Measurements from ENCODE around the gene IL11RA. TPM values are rescaled to one million over a fixed set of nuclear protein-coding genes. Genes with fewer than 3 reads are reported as not detected.

IL11RA gene
- total RNA-seq, 1 donor from 2014 or later = 22.2 TPM

DNA sequence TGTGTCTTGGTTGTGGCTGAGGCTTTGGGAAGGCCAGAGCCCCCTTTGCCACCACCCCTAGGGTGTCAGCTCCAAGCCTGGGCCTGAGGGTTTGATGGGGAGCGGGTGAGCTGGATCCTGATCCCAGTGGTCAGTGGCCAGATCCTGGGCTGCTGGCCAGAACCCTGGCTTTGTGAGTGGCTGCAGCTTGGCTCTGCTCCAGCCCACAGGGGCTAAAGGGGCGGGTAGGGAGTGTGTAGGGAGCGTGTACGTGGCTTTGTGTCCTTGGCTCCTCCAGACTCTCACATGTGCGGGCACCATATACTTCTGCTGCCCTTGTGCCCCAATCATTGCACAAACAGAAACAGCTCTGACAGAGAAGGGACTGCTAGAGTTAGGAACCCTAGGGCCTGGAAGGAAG is 1.2 kb upstream of the IL11RA start:
- H3K9ac ChIP-seq (ENCODE audit: low read length) = no peak overlapping the region
- H3K9me3 ChIP-seq (ENCODE audit: insufficient read depth, low read depth, low read length) = no peaks in the 10 kb centered on the region
- peaks cover 42% of the 10 kb centered on the region for H3K4me1 ChIP-seq (ENCODE audit: insufficient read depth, low read length)
- H3K4me3 Mint-ChIP-seq (ENCODE audit: unreplicated experiment) = peak overlapping the region; percentile 34
- H3K27ac ChIP-seq (ENCODE audit: low read depth, low read length) = no peak overlapping the region
- H3K4me3 ChIP-seq (ENCODE audit: insufficient read depth, low read depth, low read length) = no peak overlapping the region
- no peaks in the 10 kb centered on the region for H3K36me3 ChIP-seq (ENCODE audit: insufficient read depth, low read length)
- peaks cover 40% of the 10 kb centered on the region for H3K4me1 Mint-ChIP-seq (ENCODE audit: low read depth, unreplicated experiment)
- peaks cover 4% of the 10 kb centered on the region for H4K20me1 ChIP-seq (ENCODE audit: insufficient read depth, low read length)
- no peaks in the 10 kb centered on the region for H3K27me3 ChIP-seq (ENCODE audit: insufficient read depth, low read length)
- peak overlapping the region; percentile 18 for H3K27ac Mint-ChIP-seq (ENCODE audit: unreplicated experiment)
- no peak overlapping the region for H2AFZ ChIP-seq (ENCODE audit: low read depth, low read length)
- peaks cover 8% of the 10 kb centered on the region for H3K79me2 ChIP-seq (ENCODE audit: insufficient read depth, low read length)
- DNase-seq (ENCODE audit: low read depth) (no peak), FAIRE-seq (no peak)
- H3K4me2 ChIP-seq (ENCODE audit: low read length) = no peak overlapping the region
- no peaks in the 10 kb centered on the region for H3K9me3 Mint-ChIP-seq (ENCODE audit: unreplicated experiment)
- no peak for TF ChIP-seq EZH2 (IDR thresholded peaks at IDR 0.05; ENCODE audit: insufficient read depth, low read length)
- TF ChIP-seq, protein P1, sequence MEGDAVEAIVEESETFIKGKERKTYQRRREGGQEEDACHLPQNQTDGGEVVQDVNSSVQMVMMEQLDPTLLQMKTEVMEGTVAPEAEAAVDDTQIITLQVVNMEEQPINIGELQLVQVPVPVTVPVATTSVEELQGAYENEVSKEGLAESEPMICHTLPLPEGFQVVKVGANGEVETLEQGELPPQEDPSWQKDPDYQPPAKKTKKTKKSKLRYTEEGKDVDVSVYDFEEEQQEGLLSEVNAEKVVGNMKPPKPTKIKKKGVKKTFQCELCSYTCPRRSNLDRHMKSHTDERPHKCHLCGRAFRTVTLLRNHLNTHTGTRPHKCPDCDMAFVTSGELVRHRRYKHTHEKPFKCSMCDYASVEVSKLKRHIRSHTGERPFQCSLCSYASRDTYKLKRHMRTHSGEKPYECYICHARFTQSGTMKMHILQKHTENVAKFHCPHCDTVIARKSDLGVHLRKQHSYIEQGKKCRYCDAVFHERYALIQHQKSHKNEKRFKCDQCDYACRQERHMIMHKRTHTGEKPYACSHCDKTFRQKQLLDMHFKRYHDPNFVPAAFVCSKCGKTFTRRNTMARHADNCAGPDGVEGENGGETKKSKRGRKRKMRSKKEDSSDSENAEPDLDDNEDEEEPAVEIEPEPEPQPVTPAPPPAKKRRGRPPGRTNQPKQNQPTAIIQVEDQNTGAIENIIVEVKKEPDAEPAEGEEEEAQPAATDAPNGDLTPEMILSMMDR (IDR thresholded peaks at IDR 0.05; ENCODE audit: insufficient read depth, low read depth, low read length) = no peak
- H3K36me3 Mint-ChIP-seq (ENCODE audit: low read depth, unreplicated experiment) = peaks cover 6% of the 10 kb centered on the region
- peaks cover 2% of the 10 kb centered on the region for H3K27me3 Mint-ChIP-seq (ENCODE audit: low read depth, unreplicated experiment)

DNA sequence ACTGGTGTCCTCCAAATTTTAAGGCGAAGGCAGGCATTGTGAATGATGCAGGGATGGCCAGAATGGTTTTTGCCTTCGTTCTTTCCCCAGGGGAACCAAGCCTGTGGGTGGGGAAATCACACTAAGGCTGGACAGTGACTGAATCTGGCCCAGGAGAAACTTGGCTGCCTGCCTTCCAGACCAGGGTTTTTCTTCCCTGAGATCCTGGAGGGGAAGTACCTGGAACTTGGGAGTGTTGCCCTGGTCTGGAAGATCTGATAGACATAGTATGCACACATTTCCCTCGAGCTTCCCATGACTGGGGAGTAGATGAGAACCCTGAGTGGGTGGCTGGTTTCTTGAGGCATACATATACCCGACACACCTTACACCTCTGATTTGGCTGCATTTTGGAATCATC is 664 bp upstream of the IL11RA start:
- Mint-ChIP-seq H3K27me3 (ENCODE audit: low read depth, unreplicated experiment) (peaks cover 3% of the 10 kb centered on the region), H3K4me3 (ENCODE audit: unreplicated experiment) (peak overlapping the region; percentile 87), H3K27ac (ENCODE audit: unreplicated experiment) (no peak overlapping the region), H3K36me3 (ENCODE audit: low read depth, unreplicated experiment) (peaks cover 7% of the 10 kb centered on the region), H3K9me3 (ENCODE audit: unreplicated experiment) (no peaks in the 10 kb centered on the region), H3K4me1 (ENCODE audit: low read depth, unreplicated experiment) (peaks cover 40% of the 10 kb centered on the region)
- H3K79me2 ChIP-seq (ENCODE audit: insufficient read depth, low read length) = peaks cover 8% of the 10 kb centered on the region
- H4K20me1 ChIP-seq (ENCODE audit: insufficient read depth, low read length) = peaks cover 4% of the 10 kb centered on the region
- H3K4me1 ChIP-seq (ENCODE audit: insufficient read depth, low read length) = peaks cover 38% of the 10 kb centered on the region
- DNase-seq (ENCODE audit: low read depth) = peak; percentile 33
- H3K4me2 ChIP-seq (ENCODE audit: low read length) = peak overlapping the region; percentile 86
- no peak for TF ChIP-seq EZH2 (IDR thresholded peaks at IDR 0.05; ENCODE audit: insufficient read depth, low read length)
- TF ChIP-seq, protein P1 (IDR thresholded peaks at IDR 0.05; ENCODE audit: insufficient read depth, low read depth, low read length) = no peak
- FAIRE-seq = no peak
- H3K27me3 ChIP-seq (ENCODE audit: insufficient read depth, low read length) = no peaks in the 10 kb centered on the region
- peak overlapping the region; percentile 49 for H3K4me3 ChIP-seq (ENCODE audit: insufficient read depth, low read depth, low read length)
- H3K9ac ChIP-seq (ENCODE audit: low read length) = peak overlapping the region; percentile 60
- no peaks in the 10 kb centered on the region for H3K36me3 ChIP-seq (ENCODE audit: insufficient read depth, low read length)
- no peaks in the 10 kb centered on the region for H3K9me3 ChIP-seq (ENCODE audit: insufficient read depth, low read depth, low read length)
- no peak overlapping the region for H3K27ac ChIP-seq (ENCODE audit: low read depth, low read length)
- peak overlapping the region; percentile 69 for H2AFZ ChIP-seq (ENCODE audit: low read depth, low read length)

DNA sequence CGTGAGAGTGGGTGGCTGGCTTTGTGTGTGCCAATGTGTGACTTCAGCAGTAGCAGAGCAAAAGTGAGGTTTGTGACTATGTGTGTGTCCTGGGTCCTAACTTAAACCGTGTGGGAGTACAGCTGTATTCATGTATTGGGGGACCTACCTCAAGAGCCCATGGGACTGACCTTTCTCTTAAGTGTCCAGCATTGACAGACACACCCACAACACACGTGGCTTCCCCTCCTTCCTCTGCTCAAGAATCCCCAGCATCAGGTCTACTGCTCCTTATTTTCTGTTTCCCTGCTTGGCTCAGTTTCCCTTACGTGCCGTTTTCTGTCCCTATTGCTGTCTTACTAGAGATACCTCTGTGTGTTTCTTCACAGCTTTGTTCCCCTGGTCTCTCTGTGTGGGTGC is 616 bp downstream of the IL11RA start:
- Histone ChIP-seq H3K4me3 (ENCODE audit: insufficient read depth, low read depth, low read length) (peak overlapping the region; percentile 49), H3K9ac (ENCODE audit: low read length) (peak overlapping the region; percentile 60), H3K4me2 (ENCODE audit: low read length) (peak overlapping the region; percentile 86), H4K20me1 (ENCODE audit: insufficient read depth, low read length) (no peaks in the 10 kb centered on the region), H3K4me1 (ENCODE audit: insufficient read depth, low read length) (peaks cover 27% of the 10 kb centered on the region), H3K27me3 (ENCODE audit: insufficient read depth, low read length) (no peaks in the 10 kb centered on the region), H3K36me3 (ENCODE audit: insufficient read depth, low read length) (no peaks in the 10 kb centered on the region), H3K27ac (ENCODE audit: low read depth, low read length) (no peak overlapping the region), H3K9me3 (ENCODE audit: insufficient read depth, low read depth, low read length) (no peaks in the 10 kb centered on the region), H2AFZ (ENCODE audit: low read depth, low read length) (no peak overlapping the region), H3K79me2 (ENCODE audit: insufficient read depth, low read length) (peaks cover 2% of the 10 kb centered on the region)
- no peaks in the 10 kb centered on the region for H3K9me3 Mint-ChIP-seq (ENCODE audit: unreplicated experiment)
- peak overlapping the region; percentile 90 for H3K27ac Mint-ChIP-seq (ENCODE audit: unreplicated experiment)
- FAIRE-seq (no peak), DNase-seq (ENCODE audit: low read depth) (no peak)
- no peak for TF ChIP-seq EZH2 (IDR thresholded peaks at IDR 0.05; ENCODE audit: insufficient read depth, low read length)
- TF ChIP-seq, protein P1 (IDR thresholded peaks at IDR 0.05; ENCODE audit: insufficient read depth, low read depth, low read length) = no peak
- H3K27me3 Mint-ChIP-seq (ENCODE audit: low read depth, unreplicated experiment) = peaks cover 5% of the 10 kb centered on the region
- peaks cover 36% of the 10 kb centered on the region for H3K4me1 Mint-ChIP-seq (ENCODE audit: low read depth, unreplicated experiment)
- H3K4me3 Mint-ChIP-seq (ENCODE audit: unreplicated experiment) = peak overlapping the region; percentile 87
- H3K36me3 Mint-ChIP-seq (ENCODE audit: low read depth, unreplicated experiment) = peaks cover 9% of the 10 kb centered on the region
